LoVo (cell line): ENCODE measurements around the gene TATDN2.
A peak's percentile ranks its signal among the peaks of the same experiment; 100 is the strongest.

ENCODE experiments used
- DNase-seq: peaks from one replicate; pipeline ENCODE4 v3.0.0-alpha.2; 2016; ENCODE audit warnings: low spot score

Gene TATDN2, protein sequence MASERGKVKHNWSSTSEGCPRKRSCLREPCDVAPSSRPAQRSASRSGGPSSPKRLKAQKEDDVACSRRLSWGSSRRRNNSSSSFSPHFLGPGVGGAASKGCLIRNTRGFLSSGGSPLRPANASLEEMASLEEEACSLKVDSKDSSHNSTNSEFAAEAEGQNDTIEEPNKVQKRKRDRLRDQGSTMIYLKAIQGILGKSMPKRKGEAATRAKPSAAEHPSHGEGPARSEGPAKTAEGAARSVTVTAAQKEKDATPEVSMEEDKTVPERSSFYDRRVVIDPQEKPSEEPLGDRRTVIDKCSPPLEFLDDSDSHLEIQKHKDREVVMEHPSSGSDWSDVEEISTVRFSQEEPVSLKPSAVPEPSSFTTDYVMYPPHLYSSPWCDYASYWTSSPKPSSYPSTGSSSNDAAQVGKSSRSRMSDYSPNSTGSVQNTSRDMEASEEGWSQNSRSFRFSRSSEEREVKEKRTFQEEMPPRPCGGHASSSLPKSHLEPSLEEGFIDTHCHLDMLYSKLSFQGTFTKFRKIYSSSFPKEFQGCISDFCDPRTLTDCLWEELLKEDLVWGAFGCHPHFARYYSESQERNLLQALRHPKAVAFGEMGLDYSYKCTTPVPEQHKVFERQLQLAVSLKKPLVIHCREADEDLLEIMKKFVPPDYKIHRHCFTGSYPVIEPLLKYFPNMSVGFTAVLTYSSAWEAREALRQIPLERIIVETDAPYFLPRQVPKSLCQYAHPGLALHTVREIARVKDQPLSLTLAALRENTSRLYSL

GRCh38 chr3:10248184-10248983 lies at the start of gene TATDN2:
TSS of gene TATDN2 (plus strand) at chr3:10248459. CDS start at chr3:10249201, 742 bp downstream.
- DNase-seq = peak; percentile 96

- DNase-seq = peak; percentile 32
Observed at GRCh38 chr3:10198761-10199649, 49.3 kb upstream of the TATDN2 start.

GRCh38 chr3:10204921-10205320 lies 43.3 kb upstream of the TATDN2 start:
- no peak for DNase-seq

DNA sequence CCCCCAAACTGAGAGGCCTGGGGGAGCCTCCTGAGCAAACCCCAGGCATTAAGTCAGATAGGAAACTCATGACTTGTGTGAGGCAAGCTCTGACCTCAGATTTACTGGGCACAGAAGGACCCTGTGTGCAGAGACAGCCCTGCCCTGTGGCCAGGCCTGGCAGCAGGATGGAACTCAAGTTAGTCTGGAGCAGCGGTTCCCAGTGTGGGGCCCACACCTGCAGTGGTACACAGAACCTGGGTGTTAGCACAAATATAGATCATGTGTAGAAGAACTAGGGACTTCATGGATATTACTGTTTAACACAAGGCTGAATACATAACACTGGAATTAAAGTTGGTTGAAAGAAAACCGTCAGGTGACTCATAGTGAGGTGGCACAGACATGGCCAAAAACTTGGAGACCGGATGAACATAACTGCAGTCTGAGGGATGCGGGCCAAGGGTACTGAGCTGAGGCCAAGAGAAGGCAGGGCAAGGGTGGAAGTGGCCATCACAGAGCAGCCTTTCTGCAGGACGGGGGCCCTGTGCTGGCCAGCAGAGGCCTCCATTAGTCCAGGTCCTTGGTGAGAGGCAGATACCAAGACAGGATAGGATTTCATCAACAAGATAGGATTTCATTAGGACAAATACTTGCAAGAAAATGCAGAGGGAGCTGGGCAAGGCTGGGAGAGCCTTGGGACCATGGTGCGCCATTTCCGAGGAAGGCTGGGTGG lies 42.7 kb upstream of the TATDN2 start:
- DNase-seq = peak; percentile 71

DNA sequence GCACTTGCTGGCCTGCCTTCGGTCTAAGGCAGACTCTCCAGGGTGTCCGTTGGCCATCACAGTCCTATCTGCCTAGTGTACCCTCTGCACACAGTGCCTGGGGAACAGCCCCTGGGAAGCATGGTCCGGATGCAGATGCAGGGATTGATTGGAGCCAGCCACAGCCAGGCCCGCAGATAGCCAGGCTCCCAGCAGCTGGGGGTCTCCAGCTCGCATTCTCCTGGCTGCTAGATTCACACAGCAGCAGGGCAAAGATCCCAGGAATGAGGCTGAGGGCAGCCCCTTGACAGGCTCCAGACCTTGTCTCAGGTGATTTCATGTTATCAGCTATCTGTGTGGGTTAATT lies 42.1 kb upstream of the TATDN2 start:
- DNase-seq = no peak

DNA sequence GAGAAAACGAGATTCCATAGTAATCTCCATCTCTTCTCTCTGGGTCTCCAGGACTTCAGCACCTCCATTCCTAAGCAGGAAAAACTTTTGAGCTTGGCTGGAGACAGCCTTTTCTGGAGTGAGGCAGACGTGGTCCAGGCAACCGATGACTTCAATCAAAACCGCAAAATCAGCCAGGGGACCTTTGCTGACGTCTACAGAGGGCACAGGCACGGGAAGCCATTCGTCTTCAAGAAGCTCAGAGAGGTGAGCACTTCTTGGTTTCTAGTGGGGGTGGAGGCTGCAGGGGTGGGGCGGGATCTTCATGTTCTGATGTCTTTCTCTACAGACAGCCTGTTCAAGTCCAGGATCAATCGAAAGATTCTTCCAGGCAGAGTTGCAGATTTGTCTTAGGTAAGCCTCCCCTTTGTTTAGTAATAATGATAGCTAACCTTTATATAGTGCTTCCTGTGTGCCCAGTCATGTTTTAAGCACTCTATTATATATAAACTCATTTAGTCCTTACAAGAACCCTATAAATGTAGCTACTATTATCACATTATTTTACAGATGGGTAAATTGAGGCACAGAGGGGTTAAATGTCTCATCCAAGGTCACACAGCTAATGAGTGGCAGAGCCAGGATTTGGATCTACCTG lies 35.0 kb upstream of the TATDN2 start:
- DNase-seq = no peak

DNA sequence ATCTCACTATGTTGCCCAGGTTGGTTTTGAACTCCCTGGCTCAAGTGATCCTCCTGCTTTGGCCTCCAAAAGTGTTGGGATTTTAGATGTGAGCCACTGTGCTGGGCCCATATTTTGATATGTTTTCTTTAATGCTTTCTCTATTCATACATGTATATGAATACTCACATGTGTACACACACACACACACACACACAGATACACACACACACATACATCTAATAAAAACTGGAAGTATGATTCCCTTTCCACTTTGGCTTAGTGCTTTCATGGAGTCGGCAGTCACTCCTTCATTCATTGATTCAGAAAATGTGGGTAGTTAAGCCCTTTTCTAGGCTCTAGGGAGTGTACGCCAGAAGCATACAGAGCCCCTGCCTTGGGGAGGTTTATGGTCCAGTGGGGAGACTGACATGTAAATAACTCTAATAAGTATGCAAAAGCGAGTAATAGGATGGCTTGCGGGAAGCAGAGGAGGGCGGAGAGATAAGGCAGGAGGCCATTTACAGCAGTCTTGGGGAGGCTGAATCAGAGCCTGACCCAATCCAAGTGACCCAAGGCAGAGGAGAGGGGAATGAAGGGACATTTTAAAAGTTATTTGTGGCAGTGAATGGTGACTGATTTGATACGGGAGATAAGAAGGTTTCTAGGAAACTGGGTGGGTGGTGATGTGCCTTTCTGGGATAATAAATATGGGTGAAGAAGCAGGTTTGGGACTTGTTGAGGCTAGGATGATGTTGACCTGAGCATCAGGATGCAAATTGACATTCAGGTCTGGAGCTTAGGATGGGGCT lies 32.5 kb upstream of the TATDN2 start:
- no peak for DNase-seq

DNA sequence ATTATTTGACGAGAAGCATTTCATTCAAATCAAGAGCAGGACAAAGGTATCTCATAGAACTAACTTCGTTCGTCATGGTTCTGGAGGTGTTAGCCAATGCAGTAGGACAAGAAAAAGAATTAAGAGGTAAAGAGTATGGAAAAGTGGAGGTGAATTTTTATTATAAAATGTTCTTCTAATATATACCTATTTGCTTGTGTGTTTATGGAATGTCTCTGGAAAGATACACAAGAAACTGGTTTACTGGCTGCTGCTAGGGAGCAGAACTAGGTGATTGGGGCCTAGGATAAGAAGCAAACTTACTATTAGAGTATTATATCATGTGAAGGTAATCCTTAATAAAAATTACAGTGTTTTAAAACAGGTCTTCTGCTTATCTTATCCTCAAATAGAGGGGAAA lies 30.9 kb upstream of the TATDN2 start:
- no peak for DNase-seq

- no peak for DNase-seq
Observed at GRCh38 chr3:10219737-10220136, 28.5 kb upstream of the TATDN2 start.

- DNase-seq = no peak
Observed at GRCh38 chr3:10223676-10224639, 24.3 kb upstream of the TATDN2 start.

DNA sequence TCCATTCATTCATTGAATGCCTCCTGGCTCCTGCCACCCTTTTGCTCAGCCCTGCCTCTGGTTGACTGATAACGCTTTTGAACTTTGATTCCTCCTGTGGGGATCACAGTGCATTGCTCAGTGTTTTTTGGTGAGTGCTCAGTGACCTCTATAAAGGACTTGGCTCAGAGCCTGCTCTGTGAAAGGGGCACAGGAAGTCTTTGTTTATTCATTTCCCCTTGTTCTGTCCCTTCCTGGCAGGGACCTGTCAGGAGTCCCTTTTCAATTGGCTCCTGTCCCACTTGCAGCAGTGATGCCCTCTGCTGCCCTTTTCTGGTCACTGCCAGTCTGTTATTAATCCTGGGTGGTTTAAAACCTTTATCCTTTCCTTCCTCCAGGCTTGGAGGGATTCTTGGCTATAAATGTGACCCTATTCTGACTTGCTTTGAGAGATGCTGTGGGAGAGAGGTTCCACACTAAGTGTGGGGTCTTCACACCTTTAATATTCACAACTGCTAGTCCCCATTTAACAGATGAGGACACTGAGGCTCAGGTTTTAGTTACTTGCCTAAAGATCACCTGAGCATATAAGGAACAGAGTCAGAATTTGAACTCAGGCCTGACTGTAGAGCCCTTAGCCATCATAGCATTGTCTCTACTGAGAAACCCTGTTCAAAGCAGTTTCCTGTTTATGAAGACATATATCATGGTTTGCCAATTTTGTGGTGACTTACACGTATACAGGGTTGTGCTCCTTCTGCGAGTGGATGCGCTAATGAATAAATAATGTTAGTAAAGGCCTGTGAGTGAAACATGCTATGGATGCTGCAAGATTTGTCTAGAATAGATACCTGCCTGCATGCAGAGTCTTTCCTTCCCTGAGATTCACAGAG lies 23.2 kb upstream of the TATDN2 start:
- DNase-seq = peak; percentile 86

GRCh38 chr3:10226293-10226692 lies 22.0 kb upstream of the TATDN2 start:
- DNase-seq = no peak

DNA sequence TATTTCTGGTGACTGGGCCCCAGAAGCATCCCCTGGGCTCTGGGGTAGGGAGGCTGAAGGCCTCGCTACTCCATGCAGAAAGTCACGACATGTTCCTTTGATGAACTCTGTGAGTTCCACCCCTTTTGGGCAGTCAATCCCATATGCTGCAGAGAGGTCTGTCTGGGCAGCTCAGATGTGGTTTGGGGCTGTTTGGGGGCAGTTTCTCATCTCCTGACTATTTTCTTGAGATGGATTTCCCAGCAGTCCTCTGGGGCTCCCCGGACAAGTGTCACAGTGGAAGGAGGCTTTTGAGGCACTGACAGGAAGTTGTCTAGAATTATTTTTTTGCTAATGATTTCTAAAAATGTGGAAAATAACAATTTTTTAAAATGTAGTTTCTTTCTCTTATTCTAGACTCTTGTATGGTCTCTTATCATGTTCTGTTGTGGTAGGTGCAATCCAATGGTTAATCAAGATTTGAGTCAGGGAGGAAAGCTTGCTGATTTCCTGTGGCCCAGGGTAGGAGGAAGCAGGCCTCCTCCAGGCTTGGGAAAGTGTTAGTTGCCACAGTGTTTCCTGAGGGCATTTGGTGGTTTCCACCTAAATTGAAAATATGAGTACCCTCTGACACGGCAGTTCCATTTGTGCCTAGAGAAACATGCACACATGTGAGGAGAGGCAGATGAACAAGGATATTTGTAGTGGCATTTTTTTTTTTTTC lies 19.9 kb upstream of the TATDN2 start:
- no peak for DNase-seq

- no peak for DNase-seq
Observed at GRCh38 chr3:10229576-10229975, 18.7 kb upstream of the TATDN2 start.

- DNase-seq = no peak
Observed at GRCh38 chr3:10232137-10232536, 16.1 kb upstream of the TATDN2 start.

- no peak for DNase-seq
Observed at GRCh38 chr3:10233988-10234387, 14.3 kb upstream of the TATDN2 start.
